Spleen (tissue), 7 donors: ENCODE measurements around the gene RALY.

Source experiments
- CTCF ChIP-seq, 11 experiments: fragments of 200-600 bp in 7 of 11; fragments of 450-650 bp in 4 of 11; sonication (generic) in 4 of 11; IDR thresholded peaks in 8 of 11; conservative IDR thresholded peaks in 3 of 11; 1 replicate in 7 of 11; 2 replicates in 4 of 11; pipeline versions ENCODE4 v1.4.0 to v1.8.0; 2016 to 2021; ENCODE audit warnings: antibody characterized with exemption in 11 of 11, inconsistent platforms in 4 of 11, mild to moderate bottlenecking in 1 of 11
- POLR2A ChIP-seq, 3 donors: fragments of 450-650 bp; IDR thresholded peaks; one replicate each; pipeline ENCODE4 v1.5.1; 2017; ENCODE audit warnings: antibody characterized with exemption in 3 of 3, mild to moderate bottlenecking in 1 of 3
- POLR2AphosphoS5 ChIP-seq, 3 donors: sonication (generic); formaldehyde crosslinking; IDR thresholded peaks; one replicate each; pipeline ENCODE4 v1.5.1; 2017; ENCODE audit warnings: antibody characterized with exemption in 3 of 3
- donor health status: DM: no; HTN: no; CAD: no; lungs with moderate emphysema.
- donor health status: DM: no; HTN: no; CAD: no.
- donor health status: DM: no; HTN: no; CAD: no.

- no peak for TF ChIP-seq CTCF (IDR thresholded peaks at IDR 0.05 in 8 of 11, conservative IDR thresholded peaks at IDR 0.05 in 3 of 11)
- TF ChIP-seq POLR2AphosphoS5 (IDR thresholded peaks at IDR 0.05): no peak
- no peak for TF ChIP-seq POLR2A (IDR thresholded peaks at IDR 0.05)
Observed at GRCh38 chr20:34110025-34110744, 116.5 kb downstream of the RALY start.
